DMS 273 treated with DMSO at 0.1 percent for 48 hours (cell line): ENCODE results near the gene CMTM1.
"Not testable (repeated sequence)": the region's sequence is repeated elsewhere in the genome, so short reads cannot be mapped to it uniquely, and the experiment has no call there.

Source experiments
- DNase-seq: peaks from one replicate; lab custom pipeline; 2025; lab: John Stamatoyannopoulos, UW

Gene CMTM1

GRCh38 chr16:66562986-66563385, 3.3 kb upstream of the CMTM1 start:
- DNase-seq = no peak

DNA sequence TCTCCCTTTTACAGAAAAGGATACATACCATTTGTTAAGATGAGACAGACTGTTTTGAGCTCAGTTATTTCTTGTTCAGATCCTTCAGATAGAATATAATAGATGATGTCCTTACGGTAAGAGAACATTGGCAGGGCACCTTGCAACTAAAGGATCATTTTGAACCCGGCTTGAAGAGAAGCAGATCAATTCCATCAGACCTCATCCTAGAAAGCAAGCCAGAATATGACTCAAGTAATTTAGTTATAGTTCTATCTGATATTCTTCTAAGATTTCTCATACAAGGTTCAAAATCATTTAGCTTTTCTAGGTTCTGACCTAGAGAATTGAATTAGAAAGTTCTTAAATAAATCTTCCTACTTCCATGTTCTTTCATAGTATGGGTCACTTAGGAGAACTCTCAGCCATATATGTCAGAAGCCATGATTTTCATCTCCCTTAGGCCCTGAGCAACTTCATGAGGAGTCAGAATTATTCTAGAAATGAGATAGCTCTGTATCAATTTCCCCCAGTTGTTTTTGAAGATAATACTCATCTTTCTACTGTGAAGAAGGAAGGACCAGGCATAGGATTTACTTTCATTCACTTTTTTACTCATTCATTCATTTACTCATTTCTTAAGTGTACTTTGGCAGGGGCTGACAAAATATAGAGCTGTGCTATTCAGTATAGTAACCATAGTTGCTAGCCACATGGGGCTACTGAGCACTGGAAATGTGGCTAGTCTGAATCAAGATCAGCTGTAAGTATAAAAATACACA, 2.5 kb upstream of the CMTM1 start:
- no peak for DNase-seq

DNA sequence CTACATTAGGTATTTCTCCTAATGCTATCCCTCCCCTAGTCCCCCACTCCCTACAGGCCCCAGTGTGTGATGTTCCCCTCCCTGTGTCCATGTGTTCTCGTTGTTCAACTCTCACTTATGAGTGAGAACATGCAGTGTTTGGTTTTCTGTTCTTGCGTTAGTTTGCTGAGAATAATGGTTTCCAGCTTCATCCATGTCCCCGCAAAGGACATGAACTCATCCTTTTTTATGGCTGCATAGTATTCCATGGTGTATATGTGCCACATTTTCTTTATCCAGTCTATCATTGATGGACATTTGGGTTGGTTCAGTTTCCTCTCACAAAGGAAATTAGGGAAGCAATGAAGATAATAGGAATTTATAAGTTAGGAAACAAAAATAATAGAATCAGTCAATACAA, 1.0 kb downstream of the CMTM1 start:
- not testable (repeated sequence) for DNase-seq

GRCh38 chr16:66568355-66568754, 2.1 kb downstream of the CMTM1 start:
- no peak for DNase-seq

DNA sequence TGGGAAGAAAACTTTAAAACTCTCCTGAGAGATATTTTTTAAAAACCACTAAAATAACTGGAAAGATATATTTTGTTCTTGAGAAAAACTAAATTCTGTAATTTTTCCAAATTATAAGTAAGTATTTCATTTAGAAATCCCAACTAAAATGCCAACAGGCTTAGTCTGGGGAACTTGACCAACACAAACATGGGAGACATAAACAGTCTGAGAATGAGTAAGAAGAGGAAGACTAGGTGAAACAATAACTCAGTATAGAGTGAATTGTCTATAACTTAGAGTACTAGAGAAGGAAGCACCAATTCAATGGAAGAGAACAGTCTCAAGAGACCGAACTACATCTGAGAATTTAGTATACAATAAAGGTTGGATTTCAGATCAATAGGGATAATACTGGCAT, 2.9 kb downstream of the CMTM1 start:
- no peak for DNase-seq

- no peak for DNase-seq
These were observed 3.7 kb downstream of the CMTM1 start for GRCh38 chr16:66569827-66570405.

DNA sequence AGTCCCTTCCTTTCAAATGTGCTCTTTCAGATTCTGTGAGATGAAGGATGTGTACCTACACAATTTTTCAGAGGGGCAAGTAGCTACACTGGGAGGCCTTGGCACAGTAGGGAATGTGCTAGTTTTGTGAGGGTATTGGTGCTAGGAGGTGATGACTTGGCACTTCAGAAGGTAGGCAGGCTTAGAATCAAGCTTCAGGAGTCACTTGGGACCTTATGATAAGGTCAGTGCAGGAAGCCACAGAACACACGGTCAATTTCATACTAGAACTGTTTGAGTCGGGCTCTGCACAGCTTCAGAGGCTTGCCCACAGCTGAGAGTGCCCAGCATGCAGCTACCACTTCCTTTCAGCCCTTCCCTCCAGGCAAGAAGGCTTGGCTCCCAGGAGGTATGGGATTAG, 6.1 kb downstream of the CMTM1 start:
- DNase-seq = no peak

GRCh38 chr16:66574081-66574480, 7.8 kb downstream of the CMTM1 start:
- no peak for DNase-seq

DNA sequence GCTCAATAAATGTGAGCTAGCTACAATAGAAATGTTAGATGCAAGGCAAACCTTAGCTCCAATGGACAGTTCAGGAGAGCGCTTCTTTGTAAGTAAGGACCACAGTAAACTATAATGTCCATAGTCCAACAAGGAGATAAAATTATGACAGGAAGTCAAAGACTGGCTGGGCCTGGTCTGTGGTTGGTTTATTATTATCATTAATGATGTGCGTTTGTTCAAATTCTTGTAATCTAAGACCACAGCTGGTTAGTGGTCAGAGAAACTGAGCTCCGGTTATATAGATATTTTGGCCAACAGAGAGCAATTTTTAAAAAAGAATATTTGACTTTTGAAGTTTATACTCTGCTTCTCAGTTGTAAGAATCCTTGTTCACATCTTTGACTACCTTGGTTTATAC, 8.3 kb downstream of the CMTM1 start:
- no peak for DNase-seq

- DNase-seq = no peak
These were observed 8.8 kb downstream of the CMTM1 start for GRCh38 chr16:66575060-66575459.

DNA sequence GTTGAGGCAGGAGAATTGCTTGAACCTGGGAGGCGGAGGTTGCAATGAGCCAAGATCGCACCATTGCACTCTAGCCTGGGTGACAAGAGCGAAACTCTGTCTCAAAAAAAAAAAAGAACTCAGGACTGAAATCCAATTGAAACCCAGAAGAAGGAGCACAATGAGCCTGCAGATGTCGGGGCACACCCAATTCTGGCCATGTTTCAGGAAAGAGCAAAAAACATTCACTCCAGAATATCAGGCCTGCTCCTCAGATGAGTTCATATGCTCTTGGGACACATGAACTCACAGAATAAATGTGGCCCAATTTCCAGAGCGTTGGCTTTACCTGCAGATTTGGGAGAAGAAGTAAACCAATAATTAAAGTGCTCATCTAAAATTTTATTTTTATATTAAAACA, 10.1 kb downstream of the CMTM1 start:
- no peak for DNase-seq

GRCh38 chr16:66578651-66579531, 12.7 kb downstream of the CMTM1 start, which contains the start of gene CMTM2:
TSS of gene CMTM2 (plus strand) at chr16:66579463. CDS start at chr16:66579608, 145 bp downstream.
- DNase-seq = no peak

DNA sequence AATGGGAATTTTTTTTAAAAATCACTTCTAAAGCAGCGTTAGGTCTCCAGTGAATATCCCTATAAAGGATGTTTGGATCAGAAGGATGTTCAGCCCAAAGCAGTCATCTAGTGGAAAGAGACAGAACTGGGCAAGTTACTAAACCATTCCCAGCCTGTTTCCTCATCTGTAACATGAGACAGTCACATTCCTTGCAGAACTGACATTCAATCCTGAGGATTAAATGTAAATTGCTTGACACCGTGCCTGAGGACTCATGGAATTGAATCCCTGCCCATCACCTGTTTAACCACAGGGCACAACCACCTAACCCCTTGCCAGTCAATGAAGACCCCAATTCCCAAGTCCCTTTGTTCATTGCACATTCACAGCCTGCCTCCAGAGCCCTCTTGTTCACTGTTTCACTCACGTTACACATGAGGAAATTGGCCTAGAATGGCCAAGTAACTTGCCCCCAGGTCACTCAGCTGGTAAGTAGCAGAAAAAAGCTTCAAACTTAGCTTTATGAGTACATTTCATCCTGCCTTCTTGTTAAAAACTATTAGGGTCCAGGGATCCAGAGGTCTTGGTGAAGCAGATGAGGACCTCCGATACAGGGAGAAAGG, 14.5 kb downstream of the CMTM1 start:
- no peak for DNase-seq

DNA sequence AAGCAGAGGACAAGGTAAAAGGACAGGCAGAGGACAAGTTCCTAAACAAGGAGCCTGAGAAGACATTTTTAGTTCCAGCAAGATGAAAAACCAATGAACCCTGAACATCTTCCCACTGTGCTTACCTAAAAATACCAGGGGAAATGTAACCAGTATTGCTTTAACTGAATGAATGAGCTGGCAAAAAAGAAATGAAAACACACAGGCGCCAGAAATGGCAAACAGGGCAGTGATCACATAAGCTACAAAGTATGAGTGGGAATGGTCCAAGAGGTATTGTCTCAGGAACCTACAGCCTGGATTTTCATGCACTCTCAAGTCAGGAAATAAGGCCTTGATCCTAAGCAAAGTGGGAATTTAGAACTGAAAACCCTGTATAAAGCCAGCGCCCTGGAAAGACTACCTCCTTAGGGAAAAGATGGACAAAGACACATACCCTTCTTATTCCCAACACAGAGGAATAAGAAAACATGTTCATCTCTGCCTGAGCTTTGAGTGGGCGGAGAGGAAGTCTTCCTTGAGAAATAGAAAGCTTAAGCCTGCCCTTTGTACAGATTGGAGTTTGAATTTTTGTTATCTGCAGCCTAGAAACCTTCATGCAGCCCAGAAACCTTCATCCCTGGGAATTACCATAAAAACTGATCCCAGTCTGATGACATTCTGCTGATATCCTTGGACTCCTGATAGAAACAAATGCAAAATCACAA, 15.2 kb downstream of the CMTM1 start:
- no peak for DNase-seq

DNA sequence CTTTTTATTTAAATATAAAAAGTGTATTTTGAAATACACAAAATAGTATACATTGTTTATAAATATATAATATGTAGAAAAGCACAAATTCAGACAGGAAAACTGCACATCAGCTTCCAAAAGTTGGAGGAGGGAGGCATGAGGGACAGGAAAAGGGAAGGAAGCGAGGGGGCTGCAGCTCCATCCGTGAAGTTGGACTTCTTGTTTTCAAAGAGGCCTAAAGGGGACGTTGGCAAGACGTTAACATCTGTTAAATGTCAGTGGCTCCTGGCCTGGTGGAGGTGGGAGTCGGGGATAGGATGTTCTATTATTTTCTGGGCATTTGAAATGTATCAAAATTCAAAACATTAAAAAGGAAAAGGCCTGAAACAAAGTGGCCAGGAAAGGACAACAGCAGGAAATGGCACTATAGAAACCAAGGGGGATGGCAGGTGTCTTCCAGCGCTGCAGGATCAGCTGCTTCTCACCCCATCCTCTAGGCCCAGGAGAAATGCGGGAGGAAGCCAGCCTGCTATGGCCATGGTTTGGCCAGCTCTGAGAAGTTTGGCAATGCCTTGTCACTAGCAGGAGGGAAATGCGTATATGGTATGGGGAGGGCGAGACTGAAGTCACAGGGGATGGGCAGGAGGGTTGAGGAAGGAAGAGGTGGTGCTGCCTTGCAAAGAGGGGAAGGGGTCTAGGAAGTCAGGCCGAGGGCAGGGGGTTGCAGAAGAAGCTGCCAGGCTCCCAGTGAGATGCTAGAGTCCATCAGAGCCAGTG, 19.4 kb downstream of the CMTM1 start:
- DNase-seq = no peak

- no peak for DNase-seq
These were observed 21.8 kb downstream of the CMTM1 start for GRCh38 chr16:66587881-66588600.

DNA sequence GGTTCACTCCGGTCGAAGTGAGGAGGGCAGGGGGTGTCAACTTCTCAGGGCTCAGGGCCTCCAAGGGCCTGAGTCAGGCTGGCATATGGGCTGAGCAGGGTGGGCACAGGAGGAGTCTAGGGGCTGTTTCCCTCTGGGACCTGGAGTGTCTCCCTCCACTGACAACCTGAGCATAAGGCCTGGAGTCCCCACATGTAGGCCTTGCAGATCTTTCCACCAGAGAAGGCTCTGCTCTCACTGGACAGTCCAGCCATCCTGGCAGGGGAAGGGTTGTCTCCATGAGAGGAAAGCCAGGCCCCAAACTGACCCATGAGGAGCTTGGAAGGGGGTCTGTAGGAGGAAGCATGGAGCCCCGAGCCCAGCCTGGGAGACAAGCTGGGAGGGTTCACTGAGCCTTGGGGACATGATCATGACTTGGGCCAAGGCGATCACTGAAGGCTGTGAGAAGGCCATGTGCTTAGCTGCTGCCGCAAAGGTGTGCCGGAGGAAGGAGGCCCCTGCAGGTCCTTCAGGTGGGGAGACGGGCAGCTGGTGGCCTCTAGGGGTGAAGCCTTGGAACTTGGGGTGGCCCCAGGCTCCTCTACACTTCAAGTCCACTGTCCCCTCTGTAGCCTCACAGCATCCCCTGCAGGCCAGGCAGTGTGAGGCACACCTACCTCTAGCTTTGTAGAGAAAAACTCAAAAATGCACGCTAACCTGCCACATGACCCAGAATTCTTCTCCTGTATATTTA, 22.9 kb downstream of the CMTM1 start:
- DNase-seq = no peak

DNA sequence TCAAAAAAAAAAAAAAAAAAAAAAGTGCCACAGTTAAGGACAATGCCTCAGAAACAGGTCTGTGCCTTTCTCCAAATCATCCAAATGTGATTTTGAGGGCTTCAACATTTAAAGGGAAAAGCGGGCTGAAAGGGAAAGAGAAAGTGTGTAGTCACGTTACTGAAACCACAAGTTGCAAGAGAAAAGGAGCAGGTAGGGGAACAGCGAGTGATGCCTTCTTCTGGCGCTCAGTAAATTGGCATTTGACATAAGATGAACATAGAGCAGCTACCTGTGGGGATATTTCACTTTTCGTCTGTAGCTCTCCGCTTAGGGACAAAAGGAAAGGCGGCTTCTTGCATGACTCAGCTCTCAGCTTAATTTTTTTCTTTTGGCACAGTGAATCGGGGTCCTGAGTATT, 24.1 kb downstream of the CMTM1 start:
- no peak for DNase-seq

- no peak for DNase-seq
These were observed 24.8 kb downstream of the CMTM1 start for GRCh38 chr16:66591018-66591417.

DNA sequence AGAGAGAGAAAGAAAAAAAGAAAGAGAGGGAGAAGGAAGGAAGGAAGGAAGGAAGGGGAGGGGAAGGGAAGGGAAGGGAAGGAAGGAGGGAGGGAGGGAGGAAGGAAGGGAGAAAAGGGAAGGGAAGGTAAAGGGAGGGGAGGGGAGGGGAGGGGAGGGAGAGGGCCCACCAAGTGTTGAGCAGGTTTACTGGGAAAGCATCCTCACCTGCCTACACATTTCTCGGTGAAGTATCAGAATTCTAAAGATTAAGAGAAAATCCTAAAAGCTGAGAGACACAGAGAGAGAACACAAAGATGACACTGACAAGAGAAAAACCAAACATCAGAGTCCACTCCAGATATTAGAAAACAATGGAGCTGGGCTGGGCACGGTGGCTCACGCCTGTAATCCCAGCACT, 26.0 kb downstream of the CMTM1 start:
- DNase-seq = no peak
